Prostate gland (tissue), 2 donors: ENCODE measurements around the gene CEP152.

Source experiments
- CTCF ChIP-seq, 4 experiments: fragments of 200-600 bp in 2 of 4; fragments of 450-650 bp in 2 of 4; sonication (generic) in 2 of 4; IDR thresholded peaks; 1 replicate in 3 of 4; 2 replicates in 1 of 4; pipeline ENCODE4 v1.5.1; 2016 to 2019; ENCODE audit warnings: antibody characterized with exemption in 4 of 4, mild to moderate bottlenecking in 2 of 4, moderate library complexity in 2 of 4
- POLR2A ChIP-seq: fragments of 450-650 bp; IDR thresholded peaks from one replicate; pipeline ENCODE4 v1.6.1; 2016; ENCODE audit warnings: antibody characterized with exemption, mild to moderate bottlenecking
- POLR2AphosphoS5 ChIP-seq: sonication (generic); formaldehyde crosslinking; IDR thresholded peaks from one replicate; pipeline ENCODE4 v1.6.1; 2017; ENCODE audit warnings: antibody characterized with exemption

GRCh38 chr15:48832648-48833047 lies 21.8 kb upstream of the CEP152 start:
- TF ChIP-seq CTCF (IDR thresholded peaks at IDR 0.05) = no peak
- no peak for TF ChIP-seq POLR2A
- no peak for TF ChIP-seq POLR2AphosphoS5
